Subcutaneous abdominal adipose tissue (tissue), 5 donors: ENCODE data around the gene PARP15.

Source experiments
- H3K27ac ChIP-seq: one replicate; pipeline ENCODE4 v1.7.0; 2013; ENCODE audit warnings: low read depth, mild to moderate bottlenecking, inconsistent platforms, low read length, moderate library complexity
- H3K27me3 ChIP-seq, 5 donors: one replicate each; pipeline ENCODE4 v1.7.0; 2013; ENCODE audit warnings: low read length in 5 of 5, inconsistent platforms in 1 of 5; ENCODE audit not compliant: control insufficient read depth in 5 of 5, insufficient read depth in 4 of 5
- H3K36me3 ChIP-seq, 5 donors: one replicate each; pipeline ENCODE4 v1.7.0; 2013; ENCODE audit warnings: low read length in 5 of 5; ENCODE audit not compliant: control insufficient read depth in 5 of 5, insufficient read depth in 5 of 5
- H3K4me1 ChIP-seq, 5 donors: one replicate each; pipeline ENCODE4 v1.7.0; 2013; ENCODE audit warnings: low read length in 5 of 5, mild to moderate bottlenecking in 3 of 5, moderate library complexity in 1 of 5; ENCODE audit not compliant: control insufficient read depth in 5 of 5, insufficient read depth in 5 of 5
- H3K4me3 ChIP-seq, 5 donors: one replicate each; pipeline ENCODE4 v1.7.0; 2013; ENCODE audit warnings: low read length in 5 of 5, low read depth in 1 of 5
- H3K9ac ChIP-seq, 5 donors: one replicate each; pipeline ENCODE4 v1.7.0; 2013; ENCODE audit warnings: low read length in 5 of 5, mild to moderate bottlenecking in 4 of 5, moderate library complexity in 3 of 5
- H3K9me3 ChIP-seq, 5 donors: one replicate each; pipeline ENCODE4 v1.7.0; 2013; ENCODE audit warnings: low read length in 5 of 5; ENCODE audit not compliant: control insufficient read depth in 5 of 5
- donor health status: healthy.
- donor health status: healthy.
- donor health status: healthy.
- donor health status: healthy.
- donor health status: healthy.

PARP15 gene

GRCh38 chr3:122608916-122609315 lies 31.5 kb downstream of the PARP15 start:
- H3K9me3 ChIP-seq = no peaks in the 10 kb centered on the region
- H3K27me3 ChIP-seq = no peaks in the 10 kb centered on the region
- no peaks in the 10 kb centered on the region for H3K4me1 ChIP-seq
- H3K27ac ChIP-seq = no peak overlapping the region
- H3K9ac ChIP-seq = no peak overlapping the region
- H3K36me3 ChIP-seq = no peaks in the 10 kb centered on the region
- H3K4me3 ChIP-seq = no peak overlapping the region

- no peaks in the 10 kb centered on the region for H3K27me3 ChIP-seq
- no peak overlapping the region for H3K9ac ChIP-seq
- H3K4me1 ChIP-seq = no peaks in the 10 kb centered on the region
- no peak overlapping the region for H3K4me3 ChIP-seq
- H3K27ac ChIP-seq = no peak overlapping the region
- no peaks in the 10 kb centered on the region for H3K9me3 ChIP-seq
- H3K36me3 ChIP-seq = no peaks in the 10 kb centered on the region
Observed at GRCh38 chr3:122609798-122610559, 32.5 kb downstream of the PARP15 start.

GRCh38 chr3:122612696-122613095 lies 35.2 kb downstream of the PARP15 start:
- Histone ChIP-seq H3K36me3 (no peaks in the 10 kb centered on the region), H3K4me1 (no peaks in the 10 kb centered on the region), H3K9me3 (no peaks in the 10 kb centered on the region), H3K27me3 (peaks cover 0 to 3% (median 0%) of the 10 kb centered on the region in 5 donors), H3K27ac (no peak overlapping the region), H3K9ac (no peak overlapping the region), H3K4me3 (no peak overlapping the region)

GRCh38 chr3:122615303-122615702 lies 37.9 kb downstream of the PARP15 start:
- Histone ChIP-seq H3K9ac (no peak overlapping the region), H3K9me3 (no peaks in the 10 kb centered on the region), H3K4me3 (no peak overlapping the region), H3K27me3 (peaks cover 0 to 3% (median 0%) of the 10 kb centered on the region in 5 donors), H3K36me3 (no peaks in the 10 kb centered on the region), H3K4me1 (no peaks in the 10 kb centered on the region), H3K27ac (no peak overlapping the region)

GRCh38 chr3:122618614-122619013 lies 41.2 kb downstream of the PARP15 start:
- Histone ChIP-seq H3K4me1 (no peaks in the 10 kb centered on the region), H3K27ac (no peak overlapping the region), H3K9ac (no peak overlapping the region), H3K9me3 (no peaks in the 10 kb centered on the region), H3K36me3 (no peaks in the 10 kb centered on the region), H3K4me3 (no peak overlapping the region), H3K27me3 (peaks cover 0 to 3% (median 0%) of the 10 kb centered on the region in 5 donors)

- H3K9ac ChIP-seq = no peak overlapping the region
- no peak overlapping the region for H3K27ac ChIP-seq
Observed at GRCh38 chr3:122619040-122619439, 41.6 kb downstream of the PARP15 start.

GRCh38 chr3:122620399-122620798 lies 42.9 kb downstream of the PARP15 start:
- Histone ChIP-seq H3K4me3 (no peak overlapping the region), H3K27ac (no peak overlapping the region), H3K4me1 (no peaks in the 10 kb centered on the region), H3K36me3 (no peaks in the 10 kb centered on the region), H3K27me3 (peaks cover 0 to 3% (median 0%) of the 10 kb centered on the region in 5 donors), H3K9ac (no peak overlapping the region), H3K9me3 (no peaks in the 10 kb centered on the region)

More at GRCh38 chr3:122619040-122619439, 41.6 kb downstream of the PARP15 start:
- Histone ChIP-seq H3K36me3 (no peaks in the 10 kb centered on the region), H3K27me3 (peaks cover 0 to 3% (median 0%) of the 10 kb centered on the region in 5 donors), H3K4me3 (no peak overlapping the region), H3K9me3 (no peaks in the 10 kb centered on the region), H3K4me1 (no peaks in the 10 kb centered on the region)

GRCh38 chr3:122621112-122621511 lies 43.7 kb downstream of the PARP15 start:
- Histone ChIP-seq H3K27ac (no peak overlapping the region), H3K9me3 (no peaks in the 10 kb centered on the region), H3K4me1 (no peaks in the 10 kb centered on the region), H3K4me3 (no peak overlapping the region), H3K27me3 (peaks cover 0 to 3% (median 0%) of the 10 kb centered on the region in 5 donors), H3K36me3 (no peaks in the 10 kb centered on the region), H3K9ac (no peak overlapping the region)

GRCh38 chr3:122623031-122623829 lies 45.8 kb downstream of the PARP15 start:
- H3K27ac ChIP-seq = no peak overlapping the region
- H3K4me3 ChIP-seq = no peak overlapping the region
- H3K9ac ChIP-seq = no peak overlapping the region
- no peaks in the 10 kb centered on the region for H3K4me1 ChIP-seq
- H3K9me3 ChIP-seq = no peaks in the 10 kb centered on the region
- H3K27me3 ChIP-seq = no peaks in the 10 kb centered on the region
- no peaks in the 10 kb centered on the region for H3K36me3 ChIP-seq

GRCh38 chr3:122626515-122627180 lies 49.2 kb downstream of the PARP15 start:
- no peak overlapping the region for H3K9ac ChIP-seq
- no peaks in the 10 kb centered on the region for H3K9me3 ChIP-seq
- no peak overlapping the region for H3K27ac ChIP-seq
- H3K4me1 ChIP-seq = no peaks in the 10 kb centered on the region
- no peaks in the 10 kb centered on the region for H3K36me3 ChIP-seq
- H3K4me3 ChIP-seq = no peak overlapping the region
- H3K27me3 ChIP-seq = no peaks in the 10 kb centered on the region
